GM12875 (cell line): Measurements from ENCODE around the gene KIAA1755.

Experiments used
- H3K4me3 ChIP-seq: one replicate; pipeline ENCODE4 v1.5.1; 2011; ENCODE audit warnings: low read depth, low read length, control low read depth
- TF ChIP-seq, protein P1 (sequence below): IDR thresholded peaks from 2 replicates; pipeline ENCODE4 v1.5.1; 2011; ENCODE audit warnings: low read depth, mild to moderate bottlenecking, control low read depth, inconsistent platforms, low read length, moderate library complexity, borderline replicate concordance; ENCODE audit not compliant: insufficient read depth

KIAA1755 gene

DNA sequence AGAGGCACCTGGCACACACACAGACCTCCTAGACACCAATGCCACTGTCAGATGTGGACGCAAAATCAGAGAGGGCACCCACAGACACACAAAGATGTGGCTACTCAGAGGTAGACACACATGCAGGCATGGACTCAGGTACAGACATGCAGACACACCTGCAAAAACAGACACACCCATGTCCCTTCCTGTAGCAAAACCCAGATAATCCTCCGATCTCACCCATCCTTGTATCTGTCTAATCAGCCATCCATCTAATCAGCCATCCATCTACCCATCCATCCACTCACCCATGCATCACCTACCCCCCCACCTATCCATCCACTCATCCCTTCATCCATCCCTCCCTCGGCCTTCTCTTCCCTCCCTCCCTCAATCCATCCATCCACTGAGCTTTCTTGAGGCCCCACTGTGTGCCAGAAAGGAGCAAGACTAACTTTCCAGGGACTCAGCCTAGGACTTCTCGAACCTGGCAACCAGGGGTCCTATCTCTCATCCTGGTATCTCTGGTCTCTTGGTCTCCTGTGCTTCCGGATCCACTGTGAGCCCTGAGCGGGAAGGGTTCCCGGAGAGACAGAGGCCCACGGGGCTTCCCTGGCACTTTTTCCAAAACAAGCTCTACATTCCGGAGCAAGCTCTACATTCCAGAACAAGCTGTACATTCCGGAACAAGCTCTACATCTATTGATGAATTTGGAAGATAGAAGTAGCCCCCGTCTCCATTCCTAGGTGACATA, 94.4 kb downstream of the KIAA1755 start:
- TF ChIP-seq, protein P1, sequence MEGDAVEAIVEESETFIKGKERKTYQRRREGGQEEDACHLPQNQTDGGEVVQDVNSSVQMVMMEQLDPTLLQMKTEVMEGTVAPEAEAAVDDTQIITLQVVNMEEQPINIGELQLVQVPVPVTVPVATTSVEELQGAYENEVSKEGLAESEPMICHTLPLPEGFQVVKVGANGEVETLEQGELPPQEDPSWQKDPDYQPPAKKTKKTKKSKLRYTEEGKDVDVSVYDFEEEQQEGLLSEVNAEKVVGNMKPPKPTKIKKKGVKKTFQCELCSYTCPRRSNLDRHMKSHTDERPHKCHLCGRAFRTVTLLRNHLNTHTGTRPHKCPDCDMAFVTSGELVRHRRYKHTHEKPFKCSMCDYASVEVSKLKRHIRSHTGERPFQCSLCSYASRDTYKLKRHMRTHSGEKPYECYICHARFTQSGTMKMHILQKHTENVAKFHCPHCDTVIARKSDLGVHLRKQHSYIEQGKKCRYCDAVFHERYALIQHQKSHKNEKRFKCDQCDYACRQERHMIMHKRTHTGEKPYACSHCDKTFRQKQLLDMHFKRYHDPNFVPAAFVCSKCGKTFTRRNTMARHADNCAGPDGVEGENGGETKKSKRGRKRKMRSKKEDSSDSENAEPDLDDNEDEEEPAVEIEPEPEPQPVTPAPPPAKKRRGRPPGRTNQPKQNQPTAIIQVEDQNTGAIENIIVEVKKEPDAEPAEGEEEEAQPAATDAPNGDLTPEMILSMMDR = no peak
- H3K4me3 ChIP-seq = no peak overlapping the region

DNA sequence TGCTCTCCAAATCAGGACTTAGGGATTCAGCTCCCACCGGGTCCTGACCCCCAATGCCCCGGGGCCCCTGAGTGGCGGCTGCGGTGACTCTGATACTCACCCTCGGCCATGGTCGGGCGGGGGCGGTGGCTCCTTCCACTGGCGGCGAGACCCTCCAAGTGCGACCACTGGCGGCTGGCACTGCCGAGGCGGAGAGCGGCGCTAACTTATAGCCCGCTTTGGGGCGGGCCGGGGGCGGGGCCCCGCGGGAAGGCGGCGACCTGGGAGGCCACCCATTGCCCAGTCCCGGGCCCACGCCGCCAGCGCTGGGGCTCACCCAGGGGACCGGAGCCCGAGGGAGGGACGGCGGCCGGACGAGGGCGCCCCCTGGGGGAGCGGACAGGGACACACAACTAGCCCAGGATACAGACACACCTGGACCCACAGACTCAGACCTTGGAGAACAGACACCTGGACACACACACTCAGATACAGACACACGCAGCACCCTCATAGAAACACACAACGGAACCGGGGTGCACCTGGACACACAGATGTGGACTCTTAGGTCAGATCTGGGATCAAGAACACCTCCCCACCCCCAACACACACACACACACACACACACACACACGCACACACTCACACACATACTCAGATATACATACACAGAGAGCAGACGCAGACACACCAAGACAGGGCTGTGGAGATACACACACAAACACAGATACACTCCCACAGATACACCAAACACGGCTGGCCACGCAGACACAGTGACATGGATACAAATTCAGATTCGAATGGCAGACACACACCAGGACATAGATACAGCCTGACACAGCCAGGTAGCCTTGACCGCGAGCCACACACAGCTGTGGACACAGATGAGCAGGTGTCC, 95.2 kb downstream of the KIAA1755 start, which contains the start of gene TGM2:
TSS of gene TGM2 (minus strand) at position 182 of the 877 bp plus-strand sequence. CDS start at position 110, 72 bp downstream.
- TF ChIP-seq, protein P1 = peak; percentile 91
- H3K4me3 ChIP-seq = peak within 1 kb of the TSS; percentile 13

DNA sequence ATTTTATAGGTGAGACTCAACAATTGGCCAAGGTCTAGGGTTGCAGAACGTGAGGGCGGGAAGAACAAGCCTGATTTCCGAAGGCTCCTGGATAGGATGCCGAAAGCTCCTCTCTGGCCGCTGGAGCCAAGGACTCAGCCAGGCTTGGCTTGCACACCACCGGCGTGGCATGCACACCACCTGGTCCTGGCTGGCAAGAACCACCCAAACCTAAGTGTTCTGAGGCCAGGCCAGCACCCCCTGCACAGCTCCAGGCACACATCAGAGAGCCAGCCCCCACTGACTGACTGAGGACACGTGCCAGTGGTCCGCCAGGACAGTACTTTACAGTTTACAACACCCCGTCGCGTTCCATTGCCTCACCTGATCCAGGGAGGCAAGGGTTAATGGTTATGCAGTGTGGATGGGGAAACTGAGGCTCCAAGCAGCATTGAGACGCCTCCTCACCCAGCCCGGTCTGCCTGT, 95.9 kb downstream of the KIAA1755 start:
- TF ChIP-seq, protein P1 = no peak
- H3K4me3 ChIP-seq = peak overlapping the region; percentile 13

DNA sequence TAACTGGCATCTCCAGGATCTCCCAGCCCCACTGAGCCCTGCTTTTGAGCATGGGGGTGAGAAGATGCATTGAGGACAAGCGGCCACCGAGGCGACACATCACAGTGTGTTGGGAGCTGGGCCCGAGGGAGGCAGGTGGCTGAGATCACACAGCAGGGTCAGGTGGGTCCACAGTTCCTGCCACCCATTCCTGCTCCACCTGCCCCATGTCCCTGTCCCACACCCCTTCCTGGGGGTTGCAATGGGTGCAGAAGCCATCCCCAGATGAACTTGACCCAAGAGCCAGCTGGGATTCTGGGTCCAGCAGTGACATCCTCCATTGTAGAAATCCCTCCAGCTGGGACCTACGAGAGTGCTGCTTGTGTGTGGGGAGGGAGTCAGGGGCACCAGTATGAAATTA, 96.5 kb downstream of the KIAA1755 start:
- TF ChIP-seq, protein P1 = no peak

DNA sequence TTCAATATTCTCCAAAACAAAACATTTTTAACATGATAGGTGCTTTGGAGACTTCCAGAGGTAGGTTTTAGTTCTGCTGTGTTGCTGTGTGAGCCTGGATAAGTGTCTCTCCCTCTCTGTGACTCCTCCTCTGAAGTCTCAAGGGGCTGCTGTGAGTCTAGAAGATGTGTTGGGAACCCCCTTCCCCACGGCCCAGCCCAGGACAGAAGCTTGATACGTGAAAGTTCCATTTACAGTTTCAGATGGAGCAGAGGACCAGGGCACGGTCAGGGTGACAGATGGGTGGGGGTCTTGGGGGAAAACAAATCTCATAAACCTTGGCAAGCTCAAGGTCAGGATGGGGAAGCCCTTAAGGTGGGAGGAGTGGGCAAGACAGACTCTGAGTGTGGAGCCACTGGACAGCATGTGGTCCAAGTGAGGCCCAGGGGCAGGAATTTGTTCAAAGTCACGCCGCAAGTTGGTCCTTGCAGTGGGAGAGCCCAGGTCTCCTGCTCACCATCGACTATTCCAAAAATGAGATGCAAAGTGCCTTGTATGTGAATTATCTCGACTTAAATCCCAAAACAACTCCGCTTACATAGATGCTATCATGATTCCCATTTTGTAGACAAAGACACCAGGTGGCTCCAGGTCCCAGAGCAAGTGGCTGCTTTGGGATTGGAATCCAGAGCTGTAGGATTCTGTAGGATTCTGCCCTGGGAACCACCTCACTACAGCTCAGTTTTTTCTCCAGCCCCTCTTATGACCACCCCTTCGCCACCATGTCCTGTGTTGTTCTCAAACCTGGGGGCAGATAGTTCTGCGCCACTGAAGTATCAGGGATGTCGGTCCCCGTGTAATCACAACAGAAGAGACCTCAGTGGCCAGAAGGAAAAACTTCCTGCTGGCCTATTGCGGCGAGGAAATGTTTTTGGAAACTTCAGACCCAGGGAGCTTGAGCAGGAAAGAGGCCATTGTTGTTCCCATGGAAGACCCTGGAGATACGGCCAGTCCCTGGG, 97.4 kb downstream of the KIAA1755 start:
- H3K4me3 ChIP-seq = no peak overlapping the region
- TF ChIP-seq, protein P1 = no peak

More for the DNA sequence above, 96.5 kb downstream of the KIAA1755 start:
- H3K4me3 ChIP-seq = no peak overlapping the region

DNA sequence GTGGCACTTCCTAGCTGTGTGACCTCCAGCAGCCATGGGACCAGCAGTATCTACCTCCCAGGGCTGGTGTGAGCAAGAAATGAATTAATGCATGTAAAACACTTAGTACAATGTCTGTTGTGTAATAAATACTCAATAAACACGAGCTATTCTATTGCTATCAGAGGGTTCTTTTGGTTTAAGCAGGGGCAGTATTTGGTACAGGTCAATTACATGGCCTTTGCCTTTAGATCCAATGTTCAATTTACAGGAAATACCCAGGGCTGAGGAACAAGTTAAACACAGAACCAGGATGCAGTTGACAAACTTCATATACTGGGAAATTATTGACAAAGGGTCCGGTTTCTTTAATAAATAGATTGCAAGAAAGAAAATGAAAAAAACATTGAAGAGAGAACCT, 98.4 kb downstream of the KIAA1755 start:
- H3K4me3 ChIP-seq = no peak overlapping the region
- TF ChIP-seq, protein P1 = no peak
